Upper lobe of left lung (tissue), 6 donors: ENCODE data around the gene ZNF212. TPM values are rescaled to one million over a fixed set of nuclear protein-coding genes. Genes with fewer than 3 reads are reported as not detected.
"Not testable (repeated sequence)": the region's sequence is repeated elsewhere in the genome, so short reads cannot be mapped to it uniquely, and the experiment has no call there.

Experiments
- ATAC-seq, 2 donors: fragments of 200-7000 bp; cut with Tn5 transposase; one replicate each; pipeline ENCODE4 v1.9.1; 2022; ENCODE audit warnings: mild to moderate bottlenecking in 2 of 2, moderate library complexity in 2 of 2; ENCODE audit not compliant: low FRiP score in 2 of 2
- DNase-seq, 2 donors: peaks; one replicate each; pipeline ENCODE4 v3.0.0-alpha.2; 2019 to 2020
- H3K27ac ChIP-seq, 4 donors: fragments of 200-600 bp; sonication (generic); one replicate each; pipeline ENCODE4 v1.5.1; 2016 to 2019
- H3K27me3 ChIP-seq, 4 donors: fragments of 200-600 bp; sonication (generic); one replicate each; pipeline ENCODE4 v1.5.1; 2017 to 2019
- H3K36me3 ChIP-seq, 4 donors: fragments of 200-600 bp; sonication (generic); one replicate each; pipeline ENCODE4 v1.5.1; 2016 to 2019
- H3K4me1 ChIP-seq, 4 donors: fragments of 200-600 bp; sonication (generic); one replicate each; pipeline ENCODE4 v1.5.1; 2018 to 2019
- H3K4me3 ChIP-seq, 4 donors: fragments of 200-600 bp; sonication (generic); one replicate each; pipeline ENCODE4 v1.5.1; 2017 to 2019; ENCODE audit warnings: mild to moderate bottlenecking in 2 of 4, moderate library complexity in 1 of 4
- H3K9me3 ChIP-seq, 4 donors: fragments of 200-600 bp; sonication (generic); one replicate each; pipeline ENCODE4 v1.5.1; 2018 to 2019
- CTCF ChIP-seq, 6 experiments: fragments of 450-650 bp in 4 of 6; fragments of 200-600 bp in 2 of 6; sonication (generic) in 2 of 6; IDR thresholded peaks; one replicate each; pipeline ENCODE4 v1.5.1; 2016 to 2019; ENCODE audit warnings: antibody characterized with exemption in 6 of 6
- EP300 ChIP-seq, 4 donors: sonication (generic); formaldehyde crosslinking; IDR thresholded peaks; one replicate each; pipeline ENCODE4 v1.5.1; 2017; ENCODE audit warnings: antibody characterized with exemption in 4 of 4, control low read depth in 2 of 4
- POLR2A ChIP-seq, 4 donors: fragments of 450-650 bp; IDR thresholded peaks; one replicate each; pipeline ENCODE4 v1.5.1; 2016 to 2017; ENCODE audit warnings: antibody characterized with exemption in 4 of 4, mild to moderate bottlenecking in 2 of 4
- POLR2AphosphoS5 ChIP-seq, 2 donors: sonication (generic); formaldehyde crosslinking; IDR thresholded peaks; one replicate each; pipeline ENCODE4 v1.5.1; 2017; ENCODE audit warnings: antibody characterized with exemption in 2 of 2
- WGBS, 2 donors: methylation state at CpG; one replicate each; pipeline ENCODE4 v1.1.5; 2017 to 2018; 5-methylcytosine and 5-hydroxymethylcytosine counted together
- total RNA-seq, 6 donors: library from RNA; depleted of rRNA in 4 of 6; stranded (reverse); fragments of >200 nt in 4 of 6; gene quantifications; one replicate each; pipeline versions ENCODE4 v1.1.0 to v1.2.1, GENCODE V29; 2016 to 2021
- donor health status: DM: no; HTN: no; CAD: no; lungs with moderate emphysema.
- donor health status: DM: no; HTN: yes; CAD: no; lungs with severe emphysema.

Gene ZNF212
- total RNA-seq, 6 donors from 2014 or later = 10.3 to 33.5 (median 10.9) TPM

GRCh38 chr7:149223761-149224160, 15.7 kb upstream of the ZNF212 start:
- DNase-seq = peak in 1 of 2 donors; percentile 65
- no peaks in the 10 kb centered on the region for H3K4me1 ChIP-seq
- H3K27ac ChIP-seq = no peak overlapping the region
- peaks cover 0 to 68% (median 54%) of the 10 kb centered on the region in 4 donors for H3K36me3 ChIP-seq
- 99 to 100% methylated on average over 1 to 23 of the region's 39 CpGs for WGBS, 2 donors
- H3K27me3 ChIP-seq = no peaks in the 10 kb centered on the region
- TF ChIP-seq EP300 (IDR thresholded peaks at IDR 0.05) (no peak), CTCF (IDR thresholded peaks at IDR 0.05) (no peak), POLR2A (IDR thresholded peaks at IDR 0.05) (no peak), POLR2AphosphoS5 (IDR thresholded peaks at IDR 0.05) (no peak)
- H3K4me3 ChIP-seq = no peak overlapping the region
- no peak for ATAC-seq
- no peaks in the 10 kb centered on the region for H3K9me3 ChIP-seq

GRCh38 chr7:149224352-149224751, 15.1 kb upstream of the ZNF212 start:
- DNase-seq (peak in 1 of 2 donors; percentile 84), ATAC-seq (no peak)
- no peak overlapping the region for H3K4me3 ChIP-seq
- peaks cover 0 to 66% (median 51%) of the 10 kb centered on the region in 4 donors for H3K36me3 ChIP-seq
- no peak for TF ChIP-seq CTCF (IDR thresholded peaks at IDR 0.05)
- TF ChIP-seq EP300 (IDR thresholded peaks at IDR 0.05) = no peak
- TF ChIP-seq POLR2A (IDR thresholded peaks at IDR 0.05) = no peak
- TF ChIP-seq POLR2AphosphoS5 (IDR thresholded peaks at IDR 0.05) = no peak
- H3K27me3 ChIP-seq = no peaks in the 10 kb centered on the region
- no peaks in the 10 kb centered on the region for H3K4me1 ChIP-seq
- 96 to 100% methylated on average over 12 to 19 of the region's 37 CpGs for WGBS, 2 donors
- no peaks in the 10 kb centered on the region for H3K9me3 ChIP-seq
- H3K27ac ChIP-seq = no peak overlapping the region

GRCh38 chr7:149225106-149225505, 14.3 kb upstream of the ZNF212 start:
- no peak overlapping the region for H3K27ac ChIP-seq
- H3K36me3 ChIP-seq = peaks cover 0 to 59% (median 43%) of the 10 kb centered on the region in 4 donors
- H3K4me3 ChIP-seq = no peak overlapping the region
- H3K9me3 ChIP-seq = no peaks in the 10 kb centered on the region
- no peak for TF ChIP-seq POLR2A (IDR thresholded peaks at IDR 0.05)
- no peak for TF ChIP-seq POLR2AphosphoS5 (IDR thresholded peaks at IDR 0.05)
- TF ChIP-seq CTCF (IDR thresholded peaks at IDR 0.05) = no peak
- no peak for TF ChIP-seq EP300 (IDR thresholded peaks at IDR 0.05)
- DNase-seq (peak in 1 of 2 donors; percentile 70), ATAC-seq (no peak)
- 97 to 98% methylated on average over 19 of the region's 19 CpGs for WGBS, 2 donors
- H3K27me3 ChIP-seq = no peaks in the 10 kb centered on the region
- no peaks in the 10 kb centered on the region for H3K4me1 ChIP-seq

- WGBS, 2 donors = 95 to 96% methylated on average over 22 of the region's 22 CpGs
- no peak for ATAC-seq
- TF ChIP-seq EP300 (IDR thresholded peaks at IDR 0.05) (no peak), POLR2AphosphoS5 (IDR thresholded peaks at IDR 0.05) (no peak), CTCF (IDR thresholded peaks at IDR 0.05) (no peak), POLR2A (IDR thresholded peaks at IDR 0.05) (no peak)
- no peaks in the 10 kb centered on the region for H3K9me3 ChIP-seq
- H3K36me3 ChIP-seq = peaks cover 0 to 53% (median 38%) of the 10 kb centered on the region in 4 donors
- no peaks in the 10 kb centered on the region for H3K27me3 ChIP-seq
- DNase-seq = peak in 1 of 2 donors; percentile 82
- H3K4me1 ChIP-seq = no peaks in the 10 kb centered on the region
- no peak overlapping the region for H3K4me3 ChIP-seq
- H3K27ac ChIP-seq = no peak overlapping the region
Measured at GRCh38 chr7:149225656-149226055, 13.8 kb upstream of the ZNF212 start.

- WGBS, 2 donors = 95% methylated on average over 17 of the region's 17 CpGs
Measured at GRCh38 chr7:149226366-149226765, 13.1 kb upstream of the ZNF212 start.

More at GRCh38 chr7:149226366-149226765, 13.1 kb upstream of the ZNF212 start:
- ATAC-seq, H3K27me3 ChIP-seq, H3K4me1 ChIP-seq, DNase-seq, H3K9me3 ChIP-seq, H3K4me3 ChIP-seq, H3K27ac ChIP-seq: not testable (repeated sequence)
- H3K36me3 ChIP-seq = peaks cover 0 to 46% (median 31%) of the 10 kb centered on the region in 4 donors
